Coronary artery (tissue), 2 donors: Measurements from ENCODE around the gene CDH20.

Experiments used
- DNase-seq: peaks from one replicate; pipeline ENCODE4 v3.0.0-alpha.2; 2017; ENCODE audit warnings: low spot score
- H3K27ac ChIP-seq, 2 donors: fragments of 200-600 bp; sonication (generic); one replicate each; pipeline ENCODE4 v1.5.1; 2016 to 2019
- H3K4me3 ChIP-seq: fragments of 200-600 bp; sonication (generic); 2 replicates; pipeline ENCODE4 v1.5.1; 2016; ENCODE audit warnings: mild to moderate bottlenecking, moderate library complexity
- CTCF ChIP-seq: fragments of 200-600 bp; sonication (generic); IDR thresholded peaks from one replicate; pipeline ENCODE4 v1.5.1; 2019; ENCODE audit warnings: antibody characterized with exemption

The CDH20 gene

GRCh38 chr18:61541673-61542072 lies 208.4 kb downstream of the CDH20 start:
- H3K27ac ChIP-seq = no peak overlapping the region
- TF ChIP-seq CTCF = no peak

DNA sequence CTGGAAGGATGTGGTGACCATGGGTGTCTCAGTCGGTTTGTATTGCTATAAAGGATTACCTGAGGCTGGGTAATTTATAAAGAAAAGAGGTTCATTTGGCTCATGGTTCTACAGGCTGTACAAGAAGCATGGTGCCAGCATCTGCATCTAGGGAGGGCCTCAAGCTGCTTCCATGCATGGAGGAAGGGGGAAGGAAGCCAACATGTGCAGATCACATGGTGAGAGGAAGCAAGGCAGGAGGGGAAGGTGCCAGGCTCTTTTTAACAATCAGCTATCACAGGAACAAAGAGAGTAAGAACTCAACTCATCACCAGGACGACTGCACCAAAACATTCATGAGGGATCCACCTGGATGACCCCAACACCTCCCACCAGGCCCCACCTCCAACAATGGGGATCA lies 209.4 kb downstream of the CDH20 start:
- Histone ChIP-seq H3K27ac (no peak overlapping the region), H3K4me3 (no peak overlapping the region)
- no peak for DNase-seq
- TF ChIP-seq CTCF = no peak

More at GRCh38 chr18:61541673-61542072, 208.4 kb downstream of the CDH20 start:
- no peak overlapping the region for H3K4me3 ChIP-seq
- no peak for DNase-seq

DNA sequence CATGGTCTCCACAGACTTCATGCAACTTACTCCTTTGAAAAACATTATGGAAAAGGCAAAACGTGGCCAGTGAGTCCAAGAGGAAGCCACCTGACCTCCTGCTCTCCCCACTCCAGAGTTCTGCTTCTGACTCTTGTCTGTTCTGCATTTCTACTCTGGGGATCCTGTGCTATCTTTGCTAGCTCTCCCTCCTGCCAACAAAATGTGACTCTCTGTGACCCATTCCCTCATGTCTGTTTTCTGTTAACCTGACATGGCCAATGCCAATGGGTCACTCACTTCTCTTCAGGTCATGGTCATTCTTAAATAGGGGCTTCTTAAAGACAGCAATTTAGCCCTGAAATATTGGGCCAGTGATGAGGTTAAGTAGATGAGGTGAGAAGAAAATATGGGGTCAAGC lies 210.3 kb downstream of the CDH20 start:
- DNase-seq = no peak
- Histone ChIP-seq H3K27ac (no peak overlapping the region), H3K4me3 (no peak overlapping the region)
- TF ChIP-seq CTCF = no peak

GRCh38 chr18:61544178-61544577 lies 210.9 kb downstream of the CDH20 start:
- no peak for TF ChIP-seq CTCF

DNA sequence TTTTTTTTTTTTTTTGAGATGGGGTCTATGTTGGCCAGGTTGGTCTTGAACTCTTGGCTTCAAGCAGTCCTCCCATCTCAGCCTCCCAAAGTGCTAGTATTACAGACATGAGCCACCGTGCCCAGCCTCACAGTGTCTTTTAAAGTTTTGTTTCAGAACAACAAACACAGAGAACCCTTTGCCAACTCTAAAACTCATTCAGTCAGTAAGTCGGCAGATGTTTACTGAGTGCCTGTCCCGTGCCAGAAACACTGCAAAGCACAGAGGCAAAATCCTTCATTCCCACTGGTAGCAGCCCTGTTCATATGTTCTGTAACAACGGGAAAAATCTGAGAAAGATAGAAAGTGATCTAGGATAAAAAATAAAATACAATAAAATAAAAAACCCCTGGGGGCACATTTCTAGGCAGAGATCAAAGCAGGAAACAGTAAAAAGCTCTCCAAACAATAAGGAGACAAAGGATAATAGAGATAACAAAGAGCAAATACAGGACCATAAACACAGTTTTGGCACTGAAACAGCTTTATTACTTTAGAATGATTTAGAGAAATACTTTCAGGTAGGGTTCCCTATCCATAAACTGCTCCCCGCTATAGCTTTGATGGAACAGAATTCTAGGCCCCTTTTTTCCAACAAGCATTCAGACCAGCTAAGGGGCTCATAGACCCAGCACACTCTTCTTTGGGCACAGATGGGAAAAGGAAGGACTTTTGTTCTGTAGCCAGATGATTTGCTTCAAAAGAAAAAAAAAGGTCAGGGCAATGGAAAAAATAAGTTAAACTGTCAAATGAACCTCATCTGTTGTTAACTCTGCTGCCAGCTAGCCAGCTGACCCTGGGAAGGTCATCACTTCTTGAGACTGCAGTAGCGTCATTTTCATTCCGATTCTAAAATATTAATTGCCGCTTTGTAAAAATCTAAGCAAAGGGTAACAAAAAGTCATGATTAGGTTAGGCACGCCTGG lies 212.3 kb downstream of the CDH20 start:
- Histone ChIP-seq H3K27ac (no peak overlapping the region), H3K4me3 (no peak overlapping the region)
- DNase-seq = no peak
- no peak for TF ChIP-seq CTCF

More at GRCh38 chr18:61544178-61544577, 210.9 kb downstream of the CDH20 start:
- H3K27ac ChIP-seq = no peak overlapping the region
- no peak overlapping the region for H3K4me3 ChIP-seq
- no peak for DNase-seq

- Histone ChIP-seq H3K27ac (no peak overlapping the region), H3K4me3 (no peak overlapping the region)
- TF ChIP-seq CTCF = no peak
- no peak for DNase-seq
Observed at GRCh38 chr18:61546590-61546989, 213.4 kb downstream of the CDH20 start.

- DNase-seq = no peak
- no peak overlapping the region for H3K27ac ChIP-seq
- H3K4me3 ChIP-seq = no peak overlapping the region
- TF ChIP-seq CTCF = no peak
Observed at GRCh38 chr18:61549416-61549815, 216.2 kb downstream of the CDH20 start.
